Right lung (tissue), 5 donors: ENCODE data around the gene PPP6R1. TPM values are rescaled to one million over a fixed set of nuclear protein-coding genes. Genes with fewer than 3 reads are reported as not detected.

ENCODE experiments used
- DNase-seq, 2 donors: peaks; one replicate each; pipeline ENCODE4 v3.0.0-alpha.2; 2013
- polyA plus RNA-seq, 5 donors: library from polyadenylated mRNA; unstranded; fragments of 120-200 nt; gene quantifications; one replicate each; pipeline versions ENCODE4 v1.2.1 to v1.2.3, GENCODE V29; 2013; ENCODE audit warnings: inconsistent platforms in 1 of 5, low replicate concordance in 1 of 5; ENCODE audit not compliant: insufficient read length in 5 of 5, insufficient read depth in 1 of 5

PPP6R1 gene
- polyA plus RNA-seq, 5 donors, result 28.8 to 46.0 (median 35.3) TPM

GRCh38 chr19:55262359-55262758, 3.5 kb upstream of the PPP6R1 start:
- no peak for DNase-seq

- DNase-seq, result no peak
Observed at GRCh38 chr19:55261671-55262126, 2.9 kb upstream of the PPP6R1 start.

- no peak for DNase-seq
Observed at GRCh38 chr19:55259540-55260210, 858 bp upstream of the PPP6R1 start.

- DNase-seq, result no peak
Observed at GRCh38 chr19:55258476-55258827, 365 bp downstream of the PPP6R1 start.

- no peak for DNase-seq
Observed at GRCh38 chr19:55257461-55258420, 1.1 kb downstream of the PPP6R1 start.

- no peak for DNase-seq
Observed at GRCh38 chr19:55256562-55257460, 2.0 kb downstream of the PPP6R1 start.

- no peak for DNase-seq
Observed at GRCh38 chr19:55255618-55256423, 3.0 kb downstream of the PPP6R1 start.

GRCh38 chr19:55254625-55254977, 4.2 kb downstream of the PPP6R1 start:
- no peak for DNase-seq

- DNase-seq, result no peak
Observed at GRCh38 chr19:55253842-55254624, 4.8 kb downstream of the PPP6R1 start.

- no peak for DNase-seq
Observed at GRCh38 chr19:55252760-55253663, 5.8 kb downstream of the PPP6R1 start.

GRCh38 chr19:55251341-55252081, 7.3 kb downstream of the PPP6R1 start:
- no peak for DNase-seq

GRCh38 chr19:55250262-55251036, 8.4 kb downstream of the PPP6R1 start:
- DNase-seq, result no peak

GRCh38 chr19:55249841-55250240, 9.0 kb downstream of the PPP6R1 start:
- no peak for DNase-seq

- DNase-seq, result no peak
Observed at GRCh38 chr19:55248704-55249103, 10.1 kb downstream of the PPP6R1 start.

- no peak for DNase-seq
Observed at GRCh38 chr19:55248166-55248675, 10.6 kb downstream of the PPP6R1 start.

GRCh38 chr19:55247621-55248099, 11.2 kb downstream of the PPP6R1 start:
- DNase-seq, result no peak
